Fibroblast of the aortic adventitia (primary cell): Measurements from ENCODE around the gene CSF1. TPM values are rescaled to one million over a fixed set of nuclear protein-coding genes. Genes with fewer than 3 reads are reported as not detected.
"Not testable (repeated sequence)": the region's sequence is repeated elsewhere in the genome, so short reads cannot be mapped to it uniquely, and the experiment has no call there.

Experiments
- DNase-seq: peaks from one replicate; pipeline ENCODE4 v3.0.0-alpha.2; 2010; ENCODE audit warnings: low read depth
- H3K4me3 ChIP-seq: 2 replicates; pipeline ENCODE4 v1.5.1; 2011; ENCODE audit warnings: low read depth, mild to moderate bottlenecking, control low read depth, low read length, moderate library complexity
- total RNA-seq: library from RNA; depleted of rRNA; stranded (reverse); fragments of >200 nt; gene quantifications from 2 replicates; pipeline ENCODE4 v1.2.3, GENCODE V29; 2012; ENCODE audit warnings: low replicate concordance
- TF ChIP-seq, protein P1 (sequence below): IDR thresholded peaks from 2 replicates; pipeline ENCODE4 v1.5.1; 2011; ENCODE audit warnings: mild to moderate bottlenecking, low read length, control low read depth, inconsistent platforms; ENCODE audit not compliant: insufficient read depth

The CSF1 gene
- total RNA-seq, 1 donor: 61.9 TPM

DNA sequence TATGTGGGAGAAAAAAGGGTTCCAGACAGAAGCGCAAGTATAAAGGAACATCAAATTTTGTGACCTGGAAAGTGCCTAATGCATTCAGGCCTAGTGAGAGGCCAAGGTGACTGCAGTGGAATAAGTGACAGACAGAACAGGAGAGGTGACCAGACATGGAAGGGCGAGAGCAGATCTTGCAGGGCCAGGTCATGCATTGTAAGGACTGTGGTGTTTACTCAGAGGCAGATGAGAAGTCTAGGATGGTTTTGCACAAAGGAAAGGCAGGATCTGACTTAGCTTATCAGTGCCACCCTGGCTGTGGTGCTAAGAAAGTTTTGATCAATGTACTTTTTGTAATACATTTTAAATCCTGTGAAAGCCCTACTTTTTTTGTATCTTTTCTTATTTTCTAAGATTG, 39.9 kb downstream of the CSF1 start:
- TF ChIP-seq, protein P1, sequence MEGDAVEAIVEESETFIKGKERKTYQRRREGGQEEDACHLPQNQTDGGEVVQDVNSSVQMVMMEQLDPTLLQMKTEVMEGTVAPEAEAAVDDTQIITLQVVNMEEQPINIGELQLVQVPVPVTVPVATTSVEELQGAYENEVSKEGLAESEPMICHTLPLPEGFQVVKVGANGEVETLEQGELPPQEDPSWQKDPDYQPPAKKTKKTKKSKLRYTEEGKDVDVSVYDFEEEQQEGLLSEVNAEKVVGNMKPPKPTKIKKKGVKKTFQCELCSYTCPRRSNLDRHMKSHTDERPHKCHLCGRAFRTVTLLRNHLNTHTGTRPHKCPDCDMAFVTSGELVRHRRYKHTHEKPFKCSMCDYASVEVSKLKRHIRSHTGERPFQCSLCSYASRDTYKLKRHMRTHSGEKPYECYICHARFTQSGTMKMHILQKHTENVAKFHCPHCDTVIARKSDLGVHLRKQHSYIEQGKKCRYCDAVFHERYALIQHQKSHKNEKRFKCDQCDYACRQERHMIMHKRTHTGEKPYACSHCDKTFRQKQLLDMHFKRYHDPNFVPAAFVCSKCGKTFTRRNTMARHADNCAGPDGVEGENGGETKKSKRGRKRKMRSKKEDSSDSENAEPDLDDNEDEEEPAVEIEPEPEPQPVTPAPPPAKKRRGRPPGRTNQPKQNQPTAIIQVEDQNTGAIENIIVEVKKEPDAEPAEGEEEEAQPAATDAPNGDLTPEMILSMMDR: no peak
- no peak for DNase-seq
- no peak overlapping the region for H3K4me3 ChIP-seq

DNA sequence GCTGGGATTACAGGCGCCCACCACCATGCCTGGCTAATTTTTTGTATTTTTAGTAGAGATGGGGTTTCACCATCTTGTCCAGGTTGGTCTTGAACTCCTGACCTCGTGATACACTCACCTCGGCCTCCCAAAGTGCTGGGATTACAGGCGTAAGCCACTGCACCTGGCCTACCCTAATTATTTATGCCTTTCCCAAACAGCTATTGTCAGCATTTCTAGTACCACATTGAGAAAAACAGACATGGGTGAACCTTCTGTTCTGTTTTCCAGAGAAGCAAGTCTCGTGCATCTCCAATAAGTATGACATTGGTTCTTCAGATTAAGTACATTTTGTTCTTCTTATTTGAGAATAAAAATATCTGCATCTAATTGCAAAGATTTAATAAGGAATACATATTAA, 40.9 kb downstream of the CSF1 start:
- H3K4me3 ChIP-seq, DNase-seq: not testable (repeated sequence)

DNA sequence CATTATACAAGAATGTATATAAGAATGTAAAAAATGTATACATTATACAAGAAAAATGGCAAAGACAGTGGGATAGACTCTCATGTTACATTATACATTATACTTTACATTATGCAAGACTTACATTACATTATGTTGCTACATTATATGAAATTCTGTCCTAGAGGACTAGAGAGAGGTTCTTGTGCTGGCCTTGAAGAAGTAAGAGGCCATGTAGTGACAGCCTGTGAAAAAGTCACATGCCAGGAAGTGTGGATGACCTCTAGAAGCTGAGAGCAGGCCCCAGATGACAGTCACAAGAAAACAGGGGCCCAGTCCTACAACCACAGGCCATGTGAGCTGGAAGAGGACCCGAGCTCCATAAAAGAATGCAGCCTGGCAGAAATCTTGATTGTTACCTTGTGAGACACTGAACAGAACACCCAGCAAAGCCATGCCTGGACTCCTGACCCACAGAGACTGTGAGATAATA, 43.4 kb downstream of the CSF1 start:
- H3K4me3 ChIP-seq: no peak overlapping the region
- peak; percentile 35 for DNase-seq
- TF ChIP-seq, protein P1: no peak

DNA sequence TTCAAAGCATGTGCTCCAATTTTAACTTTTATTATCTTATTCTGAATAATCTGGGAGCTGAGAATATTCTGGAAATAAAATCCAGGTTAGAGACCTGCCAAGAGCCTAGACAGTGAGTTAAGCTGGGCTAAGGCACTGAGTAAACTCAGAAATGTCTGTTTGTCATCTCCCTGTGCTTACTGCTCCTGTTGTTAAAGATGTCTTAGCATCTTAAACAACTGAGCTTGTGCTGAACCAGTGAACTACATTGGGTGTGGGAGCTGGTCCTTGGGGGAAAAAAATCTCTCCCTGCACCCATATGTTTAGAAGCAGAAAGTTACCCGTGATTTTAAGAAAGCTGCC, 49.0 kb downstream of the CSF1 start:
- TF ChIP-seq, protein P1: no peak
- no peak overlapping the region for H3K4me3 ChIP-seq
- DNase-seq: no peak

DNA sequence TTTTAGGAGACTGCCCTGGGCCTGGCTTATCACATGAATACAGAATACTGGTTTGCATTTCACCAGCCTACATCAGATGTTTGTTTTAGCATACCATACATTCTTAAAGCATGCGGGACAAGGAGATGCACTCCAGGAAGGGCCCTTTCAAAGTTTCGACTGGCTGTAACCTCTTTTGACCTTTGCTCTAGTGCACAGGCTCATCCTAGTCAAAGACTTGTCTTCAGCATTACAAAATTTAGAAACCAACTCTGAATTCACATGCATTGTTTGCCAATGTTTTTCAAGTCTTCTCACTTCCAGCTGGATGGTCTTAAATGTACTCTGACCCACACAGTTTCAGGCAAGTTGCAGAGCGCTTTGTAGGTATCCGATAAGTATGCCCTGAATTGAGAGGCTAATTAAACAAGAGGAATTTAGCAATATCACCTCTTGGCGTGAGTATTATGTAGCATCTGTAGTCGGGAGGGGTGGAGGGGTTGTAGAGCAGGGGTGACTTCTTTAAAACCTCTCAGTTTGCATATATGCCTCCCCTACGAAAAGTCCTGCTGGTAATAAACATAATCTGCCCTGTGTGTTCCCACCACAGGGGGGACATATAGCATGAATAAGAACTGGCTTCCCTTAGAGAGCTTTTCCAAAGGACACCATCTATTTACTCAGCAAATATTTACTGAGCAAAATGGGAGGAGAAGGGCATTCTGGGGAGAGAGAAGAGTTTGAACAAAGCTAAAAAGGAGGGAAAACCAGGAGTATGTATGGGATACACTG, 49.5 kb downstream of the CSF1 start:
- H3K4me3 ChIP-seq: no peak overlapping the region
- peak; percentile 84 for DNase-seq
- TF ChIP-seq, protein P1: peak; percentile 18

DNA sequence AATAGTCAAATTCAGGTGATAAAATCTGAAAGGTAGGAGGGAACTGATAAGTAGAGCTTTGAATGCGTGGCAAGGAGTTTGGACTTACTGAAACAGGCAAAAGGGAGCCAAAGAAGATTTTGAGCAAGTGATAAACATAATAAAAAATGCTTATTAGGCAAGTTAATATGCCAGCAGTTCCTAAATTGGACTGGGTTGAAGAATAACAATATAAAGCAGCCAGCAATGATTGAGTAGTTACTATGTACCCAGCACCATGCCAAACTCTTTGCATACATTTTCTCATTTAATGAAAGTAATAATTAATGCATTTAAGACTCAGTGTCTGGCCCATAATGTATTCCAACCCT, 50.1 kb downstream of the CSF1 start:
- TF ChIP-seq, protein P1: no peak
- DNase-seq: no peak
- H3K4me3 ChIP-seq: no peak overlapping the region

DNA sequence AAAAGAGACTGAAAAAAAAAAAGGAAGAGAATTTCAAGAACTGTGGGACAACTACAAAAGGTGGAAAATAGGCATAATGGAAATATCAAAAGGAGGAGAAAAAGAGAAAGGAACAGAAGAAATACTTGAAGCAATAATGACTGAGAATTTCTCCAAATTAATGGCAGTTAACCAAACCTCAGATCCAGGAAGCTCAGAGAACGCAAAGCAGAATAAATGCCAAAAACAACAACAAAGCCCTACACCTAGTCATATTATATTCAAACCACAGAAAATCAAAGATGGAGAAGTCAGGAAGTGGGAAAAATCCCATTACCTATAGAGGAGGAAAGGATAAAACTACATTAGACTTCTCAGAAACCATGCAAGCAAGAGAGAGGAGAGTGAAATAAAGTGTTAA, 53.2 kb downstream of the CSF1 start:
- TF ChIP-seq, protein P1: no peak
- no peak overlapping the region for H3K4me3 ChIP-seq
- DNase-seq: peak; percentile 57
